Liver (tissue), 5 donors: ENCODE measurements around the gene SARM1. TPM values are rescaled to one million over a fixed set of nuclear protein-coding genes. Genes with fewer than 3 reads are reported as not detected.

Experiments used
- TAF1 ChIP-seq: conservative IDR thresholded peaks from 2 replicates; pipeline ENCODE4 v1.6.1; 2016; ENCODE audit warnings: antibody characterized with exemption, mild to moderate bottlenecking
- polyA plus RNA-seq, 2 donors: library from polyadenylated mRNA; stranded (reverse) in 1 of 2; unstranded in 1 of 2; fragments of 200-250 nt in 1 of 2; fragments of >200 nt in 1 of 2; fragmentation: Nextera tagmentation in 1 of 2; extraction: Ambion mirVana in 1 of 2; gene quantifications; one replicate each; pipeline versions ENCODE4 v1.2.1 to v1.2.3, GENCODE V29; 2013 to 2015
- total RNA-seq, 2 donors: library from RNA; depleted of rRNA; stranded (reverse); fragments of >200 nt; gene quantifications; one replicate each; pipeline ENCODE4 v1.2.3, GENCODE V29; 2014
- TF ChIP-seq, protein P1 (sequence below): IDR thresholded peaks from 2 replicates; pipeline ENCODE4 v1.6.1; 2016; ENCODE audit warnings: antibody characterized with exemption, mild to moderate bottlenecking
- donor health status: healthy.
- donor health status: healthy.
- donor health status: healthy.

The SARM1 gene
- total and polyA plus RNA-seq, 4 donors = 2.4 to 5.4 (median 5.1) TPM

DNA sequence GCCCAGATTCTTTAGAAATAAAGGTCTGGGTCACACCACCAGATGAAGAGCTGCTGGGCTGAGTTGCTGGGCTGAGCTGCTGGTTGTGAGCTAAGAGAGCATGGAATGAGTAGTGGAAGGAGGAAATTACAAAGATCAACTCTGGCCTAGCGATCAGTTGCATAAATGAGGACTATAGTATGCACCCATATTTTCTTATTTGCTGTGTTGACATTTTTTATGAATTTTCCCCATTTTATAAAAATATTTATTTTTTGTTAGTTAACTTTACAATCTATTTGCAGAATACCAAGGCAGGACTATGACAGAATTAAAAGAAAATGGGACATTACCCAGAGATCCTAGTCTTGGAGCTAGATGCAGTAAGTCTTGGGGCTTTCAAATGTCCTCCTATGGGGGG lies 78.4 kb downstream of the SARM1 start (continued):
- TF ChIP-seq, protein P1, sequence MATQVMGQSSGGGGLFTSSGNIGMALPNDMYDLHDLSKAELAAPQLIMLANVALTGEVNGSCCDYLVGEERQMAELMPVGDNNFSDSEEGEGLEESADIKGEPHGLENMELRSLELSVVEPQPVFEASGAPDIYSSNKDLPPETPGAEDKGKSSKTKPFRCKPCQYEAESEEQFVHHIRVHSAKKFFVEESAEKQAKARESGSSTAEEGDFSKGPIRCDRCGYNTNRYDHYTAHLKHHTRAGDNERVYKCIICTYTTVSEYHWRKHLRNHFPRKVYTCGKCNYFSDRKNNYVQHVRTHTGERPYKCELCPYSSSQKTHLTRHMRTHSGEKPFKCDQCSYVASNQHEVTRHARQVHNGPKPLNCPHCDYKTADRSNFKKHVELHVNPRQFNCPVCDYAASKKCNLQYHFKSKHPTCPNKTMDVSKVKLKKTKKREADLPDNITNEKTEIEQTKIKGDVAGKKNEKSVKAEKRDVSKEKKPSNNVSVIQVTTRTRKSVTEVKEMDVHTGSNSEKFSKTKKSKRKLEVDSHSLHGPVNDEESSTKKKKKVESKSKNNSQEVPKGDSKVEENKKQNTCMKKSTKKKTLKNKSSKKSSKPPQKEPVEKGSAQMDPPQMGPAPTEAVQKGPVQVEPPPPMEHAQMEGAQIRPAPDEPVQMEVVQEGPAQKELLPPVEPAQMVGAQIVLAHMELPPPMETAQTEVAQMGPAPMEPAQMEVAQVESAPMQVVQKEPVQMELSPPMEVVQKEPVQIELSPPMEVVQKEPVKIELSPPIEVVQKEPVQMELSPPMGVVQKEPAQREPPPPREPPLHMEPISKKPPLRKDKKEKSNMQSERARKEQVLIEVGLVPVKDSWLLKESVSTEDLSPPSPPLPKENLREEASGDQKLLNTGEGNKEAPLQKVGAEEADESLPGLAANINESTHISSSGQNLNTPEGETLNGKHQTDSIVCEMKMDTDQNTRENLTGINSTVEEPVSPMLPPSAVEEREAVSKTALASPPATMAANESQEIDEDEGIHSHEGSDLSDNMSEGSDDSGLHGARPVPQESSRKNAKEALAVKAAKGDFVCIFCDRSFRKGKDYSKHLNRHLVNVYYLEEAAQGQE = no peak
- TF ChIP-seq TAF1 = no peak

Other genes with a start within 250 kb of the SARM1 start
- gene TMEM97, start 52.5 kb upstream of the SARM1 start, total RNA-seq = 10 to 100 TPM; 53.0 to 90.2 TPM
- gene TMEM97, start 52.5 kb upstream of the SARM1 start, polyA plus RNA-seq = 10 to 100 TPM; 29.5 to 74.0 TPM
- gene IFT20, start 36.2 kb upstream of the SARM1 start, total RNA-seq = 10 to 100 TPM; 15.5 to 22.4 TPM
- gene IFT20, start 36.2 kb upstream of the SARM1 start, polyA plus RNA-seq = 10 to 100 TPM; 27.0 to 37.1 TPM
- 10 to 100 TPM; 11.7 to 21.9 TPM for gene TNFAIP1, start 35.9 kb upstream of the SARM1 start, total RNA-seq
- 10 to 100 TPM; 17.4 to 31.7 TPM for gene TNFAIP1, start 35.9 kb upstream of the SARM1 start, polyA plus RNA-seq
- 100 to 1,000 TPM in 1 of 2 donors, 10 to 100 TPM in 1; 65.5 to 117 TPM for gene POLDIP2, start 14.2 kb upstream of the SARM1 start, total RNA-seq
- 100 to 1,000 TPM in 1 of 2 donors, 10 to 100 TPM in 1; 90.2 to 150 TPM for gene POLDIP2, start 14.2 kb upstream of the SARM1 start, polyA plus RNA-seq
- under 1 TPM; 0.19 to 0.59 TPM for gene SEBOX, start 6.5 kb upstream of the SARM1 start, total RNA-seq
- not detected for gene SEBOX, start 6.5 kb upstream of the SARM1 start, polyA plus RNA-seq
- gene VTN, start 1.4 kb upstream of the SARM1 start, total RNA-seq = 1,000 to 10,000 TPM; 1,668 to 3,689 TPM
- gene VTN, start 1.4 kb upstream of the SARM1 start, polyA plus RNA-seq = 1,000 to 10,000 TPM; 3,352 to 4,059 TPM
- gene SLC46A1, start 34.5 kb downstream of the SARM1 start, total RNA-seq = 10 to 100 TPM; 13.6 to 47.9 TPM
- 10 to 100 TPM; 17.9 to 20.4 TPM for gene SLC46A1, start 34.5 kb downstream of the SARM1 start, polyA plus RNA-seq
- under 1 TPM; 0.25 to 0.47 TPM for gene SLC13A2, start 102.0 kb downstream of the SARM1 start, total RNA-seq
- gene SLC13A2, start 102.0 kb downstream of the SARM1 start, polyA plus RNA-seq = under 1 TPM; 0.10 to 0.52 TPM
- not detected for gene FOXN1, start 134.7 kb downstream of the SARM1 start, total RNA-seq
- not detected for gene FOXN1, start 134.7 kb downstream of the SARM1 start, polyA plus RNA-seq
- 10 to 100 TPM; 14.0 to 20.0 TPM for gene UNC119, start 180.9 kb downstream of the SARM1 start, total RNA-seq
- gene UNC119, start 180.9 kb downstream of the SARM1 start, polyA plus RNA-seq = 10 to 100 TPM; 16.0 to 16.2 TPM
- gene PIGS, start 199.8 kb downstream of the SARM1 start, total RNA-seq = 10 to 100 TPM; 12.4 to 29.5 TPM
- gene PIGS, start 199.8 kb downstream of the SARM1 start, polyA plus RNA-seq = 10 to 100 TPM in 1 of 2 donors, 1 to 10 TPM in 1; 7.3 to 14.2 TPM
- gene ALDOC, start 205.2 kb downstream of the SARM1 start, total RNA-seq = 100 to 1,000 TPM; 104 to 131 TPM
- gene ALDOC, start 205.2 kb downstream of the SARM1 start, polyA plus RNA-seq = 10 to 100 TPM; 40.1 to 85.1 TPM
- gene SPAG5, start 227.3 kb downstream of the SARM1 start, total RNA-seq = 10 to 100 TPM; 13.8 to 41.8 TPM
- 10 to 100 TPM; 10.6 to 11.8 TPM for gene SPAG5, start 227.3 kb downstream of the SARM1 start, polyA plus RNA-seq
- gene RSKR, start 242.5 kb downstream of the SARM1 start, total RNA-seq = 10 to 100 TPM in 1 of 2 donors, 1 to 10 TPM in 1; 1.8 to 14.5 TPM
- under 1 TPM; 0.63 to 0.67 TPM for gene RSKR, start 242.5 kb downstream of the SARM1 start, polyA plus RNA-seq